SK-N-SH treated with all-trans-retinoic acid at 6 μM for 48 hours (cell line): ENCODE measurements around the gene ERICH4.

Experiments
- ATAC-seq: fragments of 200-7000 bp; cut with Tn5 transposase; 3 replicates; pipeline ENCODE4 v1.9.1; 2020; ENCODE audit warnings: mild to moderate bottlenecking, moderate library complexity
- ARNTL ChIP-seq: fragments of 450-650 bp; formaldehyde crosslinking; IDR thresholded peaks from 2 replicates; pipeline ENCODE4 v1.5.0; 2020; ENCODE audit warnings: low read depth, mild to moderate bottlenecking, moderate library complexity, borderline replicate concordance
- BACH2 ChIP-seq: fragments of 250-450 bp; sonication (Bioruptor Pico); IDR thresholded peaks from 2 replicates; pipeline ENCODE4 v1.9.0; 2021; ENCODE audit warnings: mild to moderate bottlenecking, borderline replicate concordance
- CSRNP3 ChIP-seq: fragments of 250-450 bp; sonication (Bioruptor Pico); IDR thresholded peaks from 2 replicates; pipeline ENCODE4 v1.5.1; 2021; ENCODE audit warnings: mild to moderate bottlenecking, moderate library complexity
- ESRRG ChIP-seq: fragments of 250-450 bp; sonication (Bioruptor Pico); IDR thresholded peaks from 2 replicates; pipeline ENCODE4 v1.6.1; 2021; ENCODE audit warnings: mild to moderate bottlenecking
- OSR1 ChIP-seq: fragments of 250-450 bp; sonication (Bioruptor Pico); IDR thresholded peaks from 2 replicates; pipeline ENCODE4 v1.8.0; 2022; ENCODE audit warnings: moderate library complexity, mild to moderate bottlenecking, inconsistent platforms
- SNAI2 ChIP-seq: fragments of 250-450 bp; sonication (Bioruptor Pico); IDR thresholded peaks from 2 replicates; pipeline ENCODE4 v1.5.0; 2020; ENCODE audit warnings: mild to moderate bottlenecking, moderate library complexity
- TCF4 ChIP-seq: fragments of 250-450 bp; sonication (Bioruptor Pico); IDR thresholded peaks from 2 replicates; pipeline ENCODE4 v1.8.0; 2021; ENCODE audit warnings: mild to moderate bottlenecking, moderate library complexity, borderline replicate concordance
- ZFP3 ChIP-seq: fragments of 250-450 bp; sonication (Bioruptor Pico); IDR thresholded peaks from 2 replicates; pipeline ENCODE4 v1.5.0; 2020; ENCODE audit warnings: mild to moderate bottlenecking, moderate library complexity
- TF ChIP-seq, protein P1 (sequence below): fragments of 250-450 bp; sonication (Bioruptor Pico); IDR thresholded peaks from 2 replicates; pipeline ENCODE4 v1.5.1; 2020; ENCODE audit warnings: low read depth, mild to moderate bottlenecking, moderate library complexity

Gene ERICH4

GRCh38 chr19:41492843-41493242, 49.9 kb downstream of the ERICH4 start:
- no peak for ATAC-seq
- no peak for TF ChIP-seq ARNTL (CRISPR knock-in tag)
- no peak for TF ChIP-seq BACH2 (CRISPR knock-in tag)
- no peak for TF ChIP-seq CSRNP3
- TF ChIP-seq TCF4 (CRISPR knock-in tag) = no peak
- TF ChIP-seq, protein P1, sequence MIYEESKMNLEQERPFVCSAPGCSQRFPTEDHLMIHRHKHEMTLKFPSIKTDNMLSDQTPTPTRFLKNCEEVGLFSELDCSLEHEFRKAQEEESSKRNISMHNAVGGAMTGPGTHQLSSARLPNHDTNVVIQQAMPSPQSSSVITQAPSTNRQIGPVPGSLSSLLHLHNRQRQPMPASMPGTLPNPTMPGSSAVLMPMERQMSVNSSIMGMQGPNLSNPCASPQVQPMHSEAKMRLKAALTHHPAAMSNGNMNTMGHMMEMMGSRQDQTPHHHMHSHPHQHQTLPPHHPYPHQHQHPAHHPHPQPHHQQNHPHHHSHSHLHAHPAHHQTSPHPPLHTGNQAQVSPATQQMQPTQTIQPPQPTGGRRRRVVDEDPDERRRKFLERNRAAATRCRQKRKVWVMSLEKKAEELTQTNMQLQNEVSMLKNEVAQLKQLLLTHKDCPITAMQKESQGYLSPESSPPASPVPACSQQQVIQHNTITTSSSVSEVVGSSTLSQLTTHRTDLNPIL (CRISPR knock-in tag) = no peak
- TF ChIP-seq SNAI2 (CRISPR knock-in tag) = no peak
- TF ChIP-seq ZFP3 (CRISPR knock-in tag) = no peak
- TF ChIP-seq OSR1 = no peak
- TF ChIP-seq ESRRG (CRISPR knock-in tag) = no peak
